ENCODE measurements around the gene C11orf54.

DNA sequence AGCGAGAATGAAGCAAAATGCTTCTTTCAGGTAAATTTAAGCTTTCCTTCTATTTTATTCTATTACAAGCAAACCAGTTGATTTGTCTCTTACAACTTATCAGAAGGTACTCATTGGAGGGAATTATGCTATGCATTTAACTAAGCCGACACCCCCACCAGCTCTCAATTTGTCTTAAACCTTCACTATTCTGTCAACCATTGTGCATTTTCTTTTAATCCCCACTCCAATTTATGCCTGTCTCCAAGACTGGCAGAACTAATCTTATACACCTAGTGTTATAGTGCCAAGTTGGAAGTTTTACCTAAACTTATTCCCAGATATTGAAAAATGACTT, 12.7 kb upstream of the C11orf54 start:
- TF ChIP-seq, protein P1, sequence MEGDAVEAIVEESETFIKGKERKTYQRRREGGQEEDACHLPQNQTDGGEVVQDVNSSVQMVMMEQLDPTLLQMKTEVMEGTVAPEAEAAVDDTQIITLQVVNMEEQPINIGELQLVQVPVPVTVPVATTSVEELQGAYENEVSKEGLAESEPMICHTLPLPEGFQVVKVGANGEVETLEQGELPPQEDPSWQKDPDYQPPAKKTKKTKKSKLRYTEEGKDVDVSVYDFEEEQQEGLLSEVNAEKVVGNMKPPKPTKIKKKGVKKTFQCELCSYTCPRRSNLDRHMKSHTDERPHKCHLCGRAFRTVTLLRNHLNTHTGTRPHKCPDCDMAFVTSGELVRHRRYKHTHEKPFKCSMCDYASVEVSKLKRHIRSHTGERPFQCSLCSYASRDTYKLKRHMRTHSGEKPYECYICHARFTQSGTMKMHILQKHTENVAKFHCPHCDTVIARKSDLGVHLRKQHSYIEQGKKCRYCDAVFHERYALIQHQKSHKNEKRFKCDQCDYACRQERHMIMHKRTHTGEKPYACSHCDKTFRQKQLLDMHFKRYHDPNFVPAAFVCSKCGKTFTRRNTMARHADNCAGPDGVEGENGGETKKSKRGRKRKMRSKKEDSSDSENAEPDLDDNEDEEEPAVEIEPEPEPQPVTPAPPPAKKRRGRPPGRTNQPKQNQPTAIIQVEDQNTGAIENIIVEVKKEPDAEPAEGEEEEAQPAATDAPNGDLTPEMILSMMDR (optimal IDR thresholded peaks at IDR 0.05 in 1 of 3, IDR thresholded peaks at IDR 0.05 in 1 of 3, conservative IDR thresholded peaks at IDR 0.05 in 1 of 3; ENCODE audit: extremely low read depth in 1 of 3, insufficient read depth in 2 of 3, low read length in 3 of 3): no peak
- TF ChIP-seq EZH2 (IDR thresholded peaks at IDR 0.05; ENCODE audit: low read length): no peak

All from keratinocyte (primary cell).